ENCODE measurements around the gene TBPL1. TPM values are rescaled to one million over a fixed set of nuclear protein-coding genes. Genes with fewer than 3 reads are reported as not detected.
"Not testable (repeated sequence)": the region's sequence is repeated elsewhere in the genome, so short reads cannot be mapped to it uniquely, and the experiment has no call there.

Gene TBPL1
- total RNA-seq, 1 donor, result 14.1 TPM

GRCh38 chr6:133977983-133978895 lies 25.2 kb downstream of the TBPL1 start:
- H4K20me1 ChIP-seq (ENCODE audit: insufficient read depth, low read length), result peaks cover 5% of the 10 kb centered on the region
- no peak overlapping the region for H3K27ac ChIP-seq (ENCODE audit: low read depth, low read length)
- peaks cover 8% of the 10 kb centered on the region for H3K36me3 ChIP-seq (ENCODE audit: insufficient read depth, low read length)
- H3K27me3 ChIP-seq (ENCODE audit: insufficient read depth, low read length), result no peaks in the 10 kb centered on the region
- peaks cover 47% of the 10 kb centered on the region for H3K79me2 ChIP-seq (ENCODE audit: insufficient read depth, low read length)
- H3K4me1 ChIP-seq (ENCODE audit: insufficient read depth, low read length), result peaks cover 22% of the 10 kb centered on the region
- DNase-seq (ENCODE audit: insufficient read length, low spot score, missing footprints), result no peak
- no peak overlapping the region for H2AFZ ChIP-seq (ENCODE audit: low read length)
- H3K4me2 ChIP-seq (ENCODE audit: insufficient read depth, low read length), result no peak overlapping the region
- no peak for TF ChIP-seq CTCF (IDR thresholded peaks at IDR 0.05; ENCODE audit: extremely low read depth, low read depth, low read length)
- H3K9me3 ChIP-seq (ENCODE audit: low read depth, low read length), result no peaks in the 10 kb centered on the region
- H3K4me3 ChIP-seq (ENCODE audit: insufficient read depth, low read length), result no peak overlapping the region

GRCh38 chr6:133978896-133979240 lies 25.8 kb downstream of the TBPL1 start:
- Histone ChIP-seq H3K4me1 (ENCODE audit: insufficient read depth, low read length) (peaks cover 27% of the 10 kb centered on the region), H3K4me2 (ENCODE audit: insufficient read depth, low read length) (no peak overlapping the region), H4K20me1 (ENCODE audit: insufficient read depth, low read length) (peaks cover 5% of the 10 kb centered on the region), H3K9me3 (ENCODE audit: low read depth, low read length) (no peaks in the 10 kb centered on the region), H3K79me2 (ENCODE audit: insufficient read depth, low read length) (peaks cover 44% of the 10 kb centered on the region), H3K27ac (ENCODE audit: low read depth, low read length) (no peak overlapping the region), H3K36me3 (ENCODE audit: insufficient read depth, low read length) (peaks cover 9% of the 10 kb centered on the region), H3K4me3 (ENCODE audit: insufficient read depth, low read length) (no peak overlapping the region), H2AFZ (ENCODE audit: low read length) (no peak overlapping the region), H3K27me3 (ENCODE audit: insufficient read depth, low read length) (no peaks in the 10 kb centered on the region)
- DNase-seq (ENCODE audit: insufficient read length, low spot score, missing footprints), result no peak
- TF ChIP-seq CTCF (IDR thresholded peaks at IDR 0.05; ENCODE audit: extremely low read depth, low read depth, low read length), result no peak

- H4K20me1 ChIP-seq (ENCODE audit: insufficient read depth, low read length); H3K27me3 ChIP-seq (ENCODE audit: insufficient read depth, low read length); DNase-seq (ENCODE audit: insufficient read length, low spot score, missing footprints); H3K36me3 ChIP-seq (ENCODE audit: insufficient read depth, low read length); H3K4me2 ChIP-seq (ENCODE audit: insufficient read depth, low read length); H3K27ac ChIP-seq (ENCODE audit: low read depth, low read length); H3K4me3 ChIP-seq (ENCODE audit: insufficient read depth, low read length); H3K9me3 ChIP-seq (ENCODE audit: low read depth, low read length); H2AFZ ChIP-seq (ENCODE audit: low read length): not testable (repeated sequence)
- H3K79me2 ChIP-seq (ENCODE audit: insufficient read depth, low read length), result peaks cover 40% of the 10 kb centered on the region
- H3K4me1 ChIP-seq (ENCODE audit: insufficient read depth, low read length), result peaks cover 27% of the 10 kb centered on the region
Measured at GRCh38 chr6:133979269-133979963, 26.4 kb downstream of the TBPL1 start.

GRCh38 chr6:133980168-133980567 lies 27.1 kb downstream of the TBPL1 start:
- no peak overlapping the region for H3K4me3 ChIP-seq (ENCODE audit: insufficient read depth, low read length)
- TF ChIP-seq CTCF (IDR thresholded peaks at IDR 0.05; ENCODE audit: extremely low read depth, low read depth, low read length), result no peak
- H4K20me1 ChIP-seq (ENCODE audit: insufficient read depth, low read length), result peaks cover 5% of the 10 kb centered on the region

More at GRCh38 chr6:133980168-133980567, 27.1 kb downstream of the TBPL1 start:
- Histone ChIP-seq H3K4me1 (ENCODE audit: insufficient read depth, low read length) (peaks cover 27% of the 10 kb centered on the region), H2AFZ (ENCODE audit: low read length) (no peak overlapping the region), H3K27ac (ENCODE audit: low read depth, low read length) (no peak overlapping the region), H3K27me3 (ENCODE audit: insufficient read depth, low read length) (no peaks in the 10 kb centered on the region), H3K9me3 (ENCODE audit: low read depth, low read length) (no peaks in the 10 kb centered on the region), H3K79me2 (ENCODE audit: insufficient read depth, low read length) (peaks cover 36% of the 10 kb centered on the region), H3K36me3 (ENCODE audit: insufficient read depth, low read length) (peaks cover 14% of the 10 kb centered on the region), H3K4me2 (ENCODE audit: insufficient read depth, low read length) (no peak overlapping the region)
- DNase-seq (ENCODE audit: insufficient read length, low spot score, missing footprints), result no peak

Measured in osteoblast (primary cell).